GM19035 (cell line): Measurements from ENCODE around the gene SPATA3.
A peak's percentile ranks its signal among the peaks of the same experiment; 100 is the strongest.

Source experiments
- ATAC-seq: cut with Tn5 transposase; IDR thresholded peaks from one replicate; pipeline ENCODE4 v1.9.1; 2021; ENCODE audit not compliant: unreplicated experiment

Gene SPATA3

GRCh38 chr2:231047923-231048915 lies 52.3 kb downstream of the SPATA3 start:
- no peak for ATAC-seq

- ATAC-seq = no peak
Observed at GRCh38 chr2:231049286-231050017, 53.5 kb downstream of the SPATA3 start.

GRCh38 chr2:231050018-231050901 lies 54.3 kb downstream of the SPATA3 start:
- ATAC-seq = no peak

- no peak for ATAC-seq
Observed at GRCh38 chr2:231051116-231051515, 55.2 kb downstream of the SPATA3 start.

- ATAC-seq = peak; percentile 44
Observed at GRCh38 chr2:231052494-231053451, 56.9 kb downstream of the SPATA3 start.

GRCh38 chr2:231053846-231054245 lies 57.9 kb downstream of the SPATA3 start:
- ATAC-seq = no peak

- ATAC-seq = peak; percentile 83
Observed at GRCh38 chr2:231056453-231057416, 60.8 kb downstream of the SPATA3 start, which contains the start of gene PSMD1. PSMD1 (plus strand) TSS chr2:231056867; CDS start chr2:231057026, 159 bp downstream.

GRCh38 chr2:231057590-231057989 lies 61.7 kb downstream of the SPATA3 start:
- no peak for ATAC-seq
